GM18507 (cell line): ENCODE measurements around the gene ZBTB44.
"Not testable (repeated sequence)": the region's sequence is repeated elsewhere in the genome, so short reads cannot be mapped to it uniquely, and the experiment has no call there.

Source experiments
- DNase-seq: peaks from one replicate; pipeline ENCODE4 v3.0.0; 2011; ENCODE audit warnings: low read depth; ENCODE audit not compliant: insufficient read length; ENCODE audit errors: extremely low spot score
- FAIRE-seq: peaks from 2 replicates; lab custom pipeline; 2011; peaks lifted over from hg19 to GRCh38; lab: Jason Lieb, UNC

Gene ZBTB44

GRCh38 chr11:130203766-130204702 is 110.7 kb downstream of the ZBTB44 start:
- no peak for DNase-seq
- no peak for FAIRE-seq

DNA sequence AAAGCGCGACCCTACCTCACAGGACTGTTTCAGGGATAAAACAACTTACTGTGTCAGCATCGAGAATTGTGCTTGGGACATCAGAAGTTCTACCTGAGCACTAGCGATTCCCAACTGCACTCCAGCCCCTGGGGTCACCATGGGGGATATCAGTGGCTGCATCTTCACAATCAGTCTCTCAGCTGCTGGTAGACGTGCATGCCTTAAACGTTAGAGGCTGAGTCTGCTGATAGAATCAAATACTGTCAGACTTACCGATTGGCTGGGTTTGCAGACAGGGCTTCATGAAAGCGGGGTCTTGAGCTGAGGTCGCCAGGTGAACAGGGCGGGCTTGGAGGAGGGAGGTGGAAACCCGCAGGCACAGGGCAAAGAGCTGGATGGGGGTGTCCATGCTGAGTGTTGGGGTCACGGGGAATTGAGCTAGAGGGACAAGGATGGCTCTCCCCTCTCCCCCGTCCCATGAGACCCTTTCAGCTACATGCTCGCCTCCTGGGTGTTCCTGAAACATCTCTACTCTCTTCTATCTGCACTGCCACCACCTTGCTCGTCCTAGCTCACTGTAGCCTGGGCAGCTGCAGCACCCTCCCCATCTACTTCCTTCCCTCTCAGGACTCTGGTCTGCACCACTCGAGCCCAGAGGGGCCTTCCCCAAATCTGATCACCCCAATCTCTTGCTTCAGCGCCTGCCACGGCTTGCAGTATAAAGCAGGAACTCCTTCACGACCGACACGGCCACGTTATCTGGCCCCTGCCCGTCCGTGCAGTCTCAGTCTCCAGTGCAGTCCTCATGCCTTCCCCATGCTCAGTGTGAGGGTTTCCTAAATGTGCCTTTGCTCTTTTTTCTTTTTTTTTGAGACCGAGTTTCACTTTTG is 111.7 kb downstream of the ZBTB44 start:
- DNase-seq, result no peak
- no peak for FAIRE-seq

DNA sequence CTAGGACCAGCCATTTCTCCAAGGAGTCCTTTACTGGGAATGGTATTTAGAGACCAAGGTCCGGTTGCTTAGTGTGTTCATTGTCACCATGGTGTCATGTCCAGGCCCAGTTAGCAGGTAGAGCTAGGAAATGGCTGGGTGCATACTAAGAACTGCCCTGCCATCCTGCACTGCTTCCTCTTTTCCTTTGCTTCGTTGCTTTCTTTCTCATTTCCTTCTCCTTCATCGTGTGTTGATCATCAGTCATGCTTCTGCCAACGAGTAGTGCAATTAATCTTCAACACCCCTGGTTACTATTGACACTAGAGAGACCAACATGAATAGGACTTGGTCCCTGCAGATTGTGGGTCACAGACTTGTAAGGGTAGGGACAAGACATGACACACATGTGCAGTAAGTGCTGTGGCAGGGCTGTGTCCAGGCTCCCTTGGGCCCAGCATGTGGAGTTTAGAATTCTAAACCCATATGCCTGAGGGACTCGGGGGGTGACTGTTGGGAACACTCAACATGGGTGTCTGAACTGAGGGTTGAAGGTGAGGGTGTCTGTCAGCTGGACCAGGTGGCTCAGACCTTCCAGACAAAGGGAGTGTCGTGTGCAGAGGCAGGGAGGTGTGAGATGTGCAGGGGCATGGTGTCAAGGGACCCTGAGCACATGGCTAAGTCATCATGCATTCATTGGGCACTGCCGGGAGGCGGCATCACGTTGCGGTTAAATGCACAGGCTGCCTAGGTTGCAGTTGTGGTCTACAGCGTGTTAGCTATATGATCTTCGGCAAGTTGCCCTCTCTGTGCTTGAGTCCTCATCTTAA is 112.5 kb downstream of the ZBTB44 start:
- no peak for FAIRE-seq
- DNase-seq, result no peak

GRCh38 chr11:130201026-130201425 is 113.7 kb downstream of the ZBTB44 start:
- DNase-seq, result no peak
- no peak for FAIRE-seq

DNA sequence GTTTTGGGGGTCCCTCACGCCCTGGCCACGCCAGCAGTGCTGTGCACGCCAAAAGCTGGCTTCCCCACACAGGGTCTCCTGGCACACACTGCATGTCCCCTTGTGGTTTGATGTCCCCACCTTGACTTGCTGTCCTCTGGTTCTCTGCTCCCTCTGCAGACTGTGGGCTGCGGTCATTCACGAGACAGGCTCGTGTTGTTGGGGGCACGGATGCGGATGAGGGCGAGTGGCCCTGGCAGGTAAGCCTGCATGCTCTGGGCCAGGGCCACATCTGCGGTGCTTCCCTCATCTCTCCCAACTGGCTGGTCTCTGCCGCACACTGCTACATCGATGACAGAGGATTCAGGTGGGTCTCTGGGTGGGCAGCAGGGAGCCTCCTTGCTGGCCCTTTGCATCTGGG is 114.9 kb downstream of the ZBTB44 start:
- DNase-seq (no peak), FAIRE-seq (no peak)

DNA sequence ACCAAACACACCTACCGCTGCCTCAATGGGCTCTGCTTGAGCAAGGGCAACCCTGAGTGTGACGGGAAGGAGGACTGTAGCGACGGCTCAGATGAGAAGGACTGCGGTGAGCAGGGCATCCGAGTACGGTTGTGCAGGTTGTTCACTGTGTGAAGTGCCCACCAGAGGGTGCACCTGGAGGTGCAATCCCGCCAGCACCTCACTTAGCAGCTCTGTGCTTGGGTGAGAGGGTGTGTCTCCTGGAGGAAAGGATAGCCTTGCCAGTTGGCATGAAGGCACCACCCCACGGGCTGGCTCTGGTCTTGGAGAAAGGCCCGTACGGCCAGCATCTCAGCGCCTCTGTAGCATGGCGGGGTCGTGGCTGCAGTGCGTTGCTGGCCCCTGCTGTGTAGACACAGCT is 115.8 kb downstream of the ZBTB44 start:
- FAIRE-seq, result no peak
- no peak for DNase-seq

DNA sequence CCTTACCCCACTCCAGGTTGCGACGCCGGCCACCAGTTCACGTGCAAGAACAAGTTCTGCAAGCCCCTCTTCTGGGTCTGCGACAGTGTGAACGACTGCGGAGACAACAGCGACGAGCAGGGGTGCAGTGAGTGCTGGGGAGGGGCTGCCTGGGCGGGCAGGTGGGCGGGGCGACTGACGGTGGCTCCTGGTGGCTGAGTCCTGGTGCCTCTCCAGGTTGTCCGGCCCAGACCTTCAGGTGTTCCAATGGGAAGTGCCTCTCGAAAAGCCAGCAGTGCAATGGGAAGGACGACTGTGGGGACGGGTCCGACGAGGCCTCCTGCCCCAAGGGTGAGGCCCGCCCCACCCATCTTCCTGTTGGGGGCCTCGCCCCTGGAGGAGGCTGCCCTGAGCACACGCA is 116.4 kb downstream of the ZBTB44 start:
- DNase-seq, result no peak
- no peak for FAIRE-seq

DNA sequence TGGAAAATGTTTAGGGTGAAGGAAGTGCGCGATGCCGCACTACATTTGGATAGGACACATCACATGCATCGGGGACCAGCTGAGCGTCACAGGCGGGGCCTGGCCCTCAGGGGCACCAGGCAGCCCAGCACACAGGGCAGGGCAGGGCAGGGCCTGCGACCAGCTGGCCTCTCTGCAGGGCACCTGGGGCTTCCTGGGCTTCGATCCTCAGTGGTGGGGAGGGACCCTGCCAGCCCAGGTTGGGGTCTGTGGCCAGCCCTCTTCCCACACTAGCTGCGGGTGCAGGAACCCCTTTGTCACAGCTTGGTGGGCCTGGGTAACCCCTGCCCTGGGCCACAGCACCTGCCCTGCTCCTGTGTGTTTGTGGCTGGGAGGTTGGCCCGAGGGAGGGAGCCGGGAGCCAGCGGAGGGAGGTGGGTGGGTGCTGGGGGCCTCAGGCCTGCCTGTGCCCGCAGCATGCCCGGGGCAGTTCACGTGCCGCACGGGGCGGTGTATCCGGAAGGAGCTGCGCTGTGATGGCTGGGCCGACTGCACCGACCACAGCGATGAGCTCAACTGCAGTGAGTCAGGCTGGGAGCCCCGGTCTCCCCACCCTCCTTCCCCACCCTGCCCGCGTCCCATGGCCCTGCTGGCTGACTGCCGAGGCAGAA is 117.2 kb downstream of the ZBTB44 start:
- DNase-seq, result no peak
- no peak for FAIRE-seq

DNA sequence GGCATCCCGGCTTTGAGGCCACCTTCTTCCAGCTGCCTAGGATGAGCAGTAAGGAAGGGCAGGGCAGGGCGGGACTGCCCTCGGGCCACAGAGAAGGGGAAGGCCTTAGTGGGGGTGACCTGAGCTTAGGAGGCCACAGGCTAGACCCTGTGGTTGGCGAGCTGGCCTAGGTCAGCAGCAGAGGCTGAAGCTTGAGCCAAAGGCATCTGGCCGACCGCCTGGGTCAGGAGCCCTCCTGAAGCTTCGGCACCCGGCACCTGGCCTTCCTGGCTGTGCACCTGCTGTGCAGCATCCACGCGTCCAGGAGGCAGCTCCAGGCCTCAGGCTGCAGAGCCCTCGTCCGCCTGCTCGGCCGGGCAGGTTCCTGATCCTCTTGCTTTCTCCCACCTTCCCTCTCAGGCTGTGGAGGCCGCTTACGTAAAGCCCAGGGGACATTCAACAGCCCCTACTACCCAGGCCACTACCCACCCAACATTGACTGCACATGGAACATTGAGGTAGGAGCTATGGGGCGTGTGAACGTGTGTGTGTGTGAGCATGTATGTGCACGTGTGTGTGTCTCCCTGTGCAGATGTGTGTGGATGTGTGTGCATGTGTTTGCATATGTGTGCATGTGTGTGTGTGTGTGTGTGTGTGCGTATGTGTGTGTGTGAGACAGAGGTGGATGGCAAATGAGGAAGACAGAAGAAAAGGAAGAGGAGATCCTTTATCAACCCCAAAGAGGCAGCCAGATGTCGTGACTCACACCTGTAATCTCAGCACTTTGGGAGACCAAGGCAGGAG is 120.3 kb downstream of the ZBTB44 start:
- no peak for DNase-seq
- FAIRE-seq, result no peak

- DNase-seq, FAIRE-seq: not testable (repeated sequence)
Observed at GRCh38 chr11:130193551-130193950, 121.2 kb downstream of the ZBTB44 start.

- FAIRE-seq, result no peak
Observed at GRCh38 chr11:130192845-130193267, 121.9 kb downstream of the ZBTB44 start.

GRCh38 chr11:130191896-130192295 is 122.8 kb downstream of the ZBTB44 start:
- DNase-seq (no peak), FAIRE-seq (no peak)

More at GRCh38 chr11:130192845-130193267, 121.9 kb downstream of the ZBTB44 start:
- no peak for DNase-seq

GRCh38 chr11:130190371-130190881 is 124.3 kb downstream of the ZBTB44 start:
- DNase-seq, result no peak

DNA sequence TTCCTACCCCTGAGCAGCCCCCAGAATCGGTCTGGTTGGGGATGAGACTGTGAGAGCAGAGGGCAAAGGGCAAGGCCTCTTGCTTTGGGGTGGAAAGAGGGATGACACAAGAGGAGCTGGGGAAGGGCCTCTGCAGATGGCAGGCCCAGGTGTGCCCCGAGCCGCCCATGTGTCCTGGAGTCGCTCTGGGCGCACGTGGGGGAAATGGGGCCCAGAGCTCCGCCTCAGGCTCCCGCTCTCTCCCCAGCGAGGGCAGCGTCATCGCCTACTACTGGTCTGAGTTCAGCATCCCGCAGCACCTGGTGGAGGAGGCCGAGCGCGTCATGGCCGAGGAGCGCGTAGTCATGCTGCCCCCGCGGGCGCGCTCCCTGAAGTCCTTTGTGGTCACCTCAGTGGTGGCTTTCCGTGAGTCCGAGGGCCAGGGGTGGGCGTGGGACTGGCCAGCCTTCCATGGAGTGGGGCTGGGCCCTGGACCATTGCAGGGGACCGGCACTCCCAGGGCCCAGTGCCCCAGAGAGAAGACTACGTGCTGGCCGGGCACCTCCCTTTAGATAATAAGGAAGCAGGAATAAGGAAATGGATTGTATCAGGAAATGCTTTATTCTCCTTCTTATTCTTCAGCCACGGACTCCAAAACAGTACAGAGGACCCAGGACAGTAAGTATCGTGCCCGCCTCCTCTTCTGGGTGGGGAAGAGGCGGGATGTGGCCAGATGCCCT is 125.1 kb downstream of the ZBTB44 start:
- FAIRE-seq (no peak), DNase-seq (no peak)

More at GRCh38 chr11:130190371-130190881, 124.3 kb downstream of the ZBTB44 start:
- FAIRE-seq, result no peak

GRCh38 chr11:130188585-130189347 is 126.0 kb downstream of the ZBTB44 start:
- FAIRE-seq (no peak), DNase-seq (no peak)

DNA sequence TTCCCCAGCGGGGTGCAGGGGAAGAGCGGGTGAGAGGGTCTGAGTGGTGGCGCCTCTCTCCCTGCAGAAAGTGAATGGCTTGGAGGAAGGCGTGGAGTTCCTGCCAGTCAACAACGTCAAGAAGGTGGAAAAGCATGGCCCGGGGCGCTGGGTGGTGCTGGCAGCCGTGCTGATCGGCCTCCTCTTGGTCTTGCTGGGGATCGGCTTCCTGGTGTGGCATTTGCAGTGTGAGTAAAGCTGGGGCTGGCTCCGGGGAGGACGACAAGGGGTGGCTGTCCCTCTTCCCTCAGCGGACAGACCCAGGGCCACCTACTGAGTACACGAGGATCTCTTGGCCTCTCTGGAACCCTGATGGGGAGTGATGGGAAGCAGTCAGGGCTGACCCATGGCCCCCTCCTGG is 126.7 kb downstream of the ZBTB44 start:
- no peak for DNase-seq
- no peak for FAIRE-seq

GRCh38 chr11:130187096-130187495 is 127.6 kb downstream of the ZBTB44 start:
- DNase-seq, result no peak
- FAIRE-seq, result no peak
